CD14-positive monocyte (primary cell): ENCODE data around the gene SLN. TPM values are rescaled to one million over a fixed set of nuclear protein-coding genes. Genes with fewer than 3 reads are reported as not detected.

ENCODE experiments used
- DNase-seq, 3 donors: peaks; one replicate each; pipeline ENCODE4 v3.0.0-alpha.2; 2011 to 2022
- H2AFZ ChIP-seq: 2 replicates; pipeline ENCODE4 v1.6.0; 2012; ENCODE audit warnings: mild to moderate bottlenecking, low read depth, low read length, inconsistent platforms; ENCODE audit not compliant: insufficient read depth, poor library complexity, severe bottlenecking
- H3K27ac ChIP-seq, 2 donors: 1 replicate in 1 of 2; 2 replicates in 1 of 2; pipeline ENCODE4 v1.5.1; 2012 to 2013; ENCODE audit warnings: low read length in 2 of 2, control low read depth in 1 of 2, inconsistent platforms in 1 of 2, low read depth in 1 of 2, mild to moderate bottlenecking in 1 of 2
- H3K27me3 ChIP-seq, 2 donors: one replicate each; pipeline versions ENCODE4 v1.6.0 to v1.6.1; 2011 to 2013; ENCODE audit warnings: low read length in 2 of 2; ENCODE audit not compliant: control insufficient read depth in 2 of 2, insufficient read depth in 2 of 2
- H3K36me3 ChIP-seq, 2 donors: replicated peaks in 1 of 2; 1 replicate in 1 of 2; 2 replicates in 1 of 2; pipeline versions ENCODE4 v1.5.1 to v1.6.1; 2012 to 2013; ENCODE audit warnings: low read length in 2 of 2, control low read depth in 1 of 2, inconsistent platforms in 1 of 2, mild to moderate bottlenecking in 1 of 2; ENCODE audit not compliant: insufficient read depth in 2 of 2, control insufficient read depth in 1 of 2
- H3K4me1 ChIP-seq, 2 donors: 1 replicate in 1 of 2; 2 replicates in 1 of 2; pipeline versions ENCODE4 v1.5.1 to v1.6.1; 2012 to 2013; ENCODE audit warnings: low read length in 2 of 2, control low read depth in 1 of 2, inconsistent platforms in 1 of 2, mild to moderate bottlenecking in 1 of 2, moderate library complexity in 1 of 2; ENCODE audit not compliant: insufficient read depth in 2 of 2, control insufficient read depth in 1 of 2
- H3K4me2 ChIP-seq: replicated peaks from 2 replicates; pipeline ENCODE3; 2012; ENCODE audit warnings: low read length, moderate library complexity, mild to moderate bottlenecking; ENCODE audit not compliant: poor library complexity, severe bottlenecking; ENCODE audit errors: extremely low read depth
- H3K4me3 ChIP-seq, 3 experiments: fragments of 200-600 bp in 1 of 3; sonication (generic) in 1 of 3; replicated peaks in 1 of 3; 1 replicate in 2 of 3; 2 replicates in 1 of 3; pipeline ENCODE4 v1.5.1; 2011 to 2013; ENCODE audit warnings: low read length in 3 of 3, mild to moderate bottlenecking in 3 of 3, control low read depth in 2 of 3, low read depth in 2 of 3, inconsistent platforms in 1 of 3, moderate library complexity in 1 of 3
- H3K79me2 ChIP-seq: 2 replicates; pipeline ENCODE4 v1.6.0; 2012; ENCODE audit warnings: mild to moderate bottlenecking, control low read depth, inconsistent platforms, low read length, moderate library complexity; ENCODE audit not compliant: insufficient read depth
- H3K9ac ChIP-seq: 2 replicates; pipeline ENCODE4 v1.6.0; 2017; ENCODE audit warnings: low read length, mild to moderate bottlenecking; ENCODE audit not compliant: insufficient read depth, poor library complexity, severe bottlenecking
- H3K9me3 ChIP-seq, 2 donors: replicated peaks in 1 of 2; 1 replicate in 1 of 2; 2 replicates in 1 of 2; pipeline versions ENCODE4 v1.5.1 to v1.6.1; 2012 to 2013; ENCODE audit warnings: low read length in 2 of 2, control low read depth in 1 of 2; ENCODE audit not compliant: control insufficient read depth in 1 of 2, insufficient read depth in 1 of 2
- H4K20me1 ChIP-seq: 2 replicates; pipeline ENCODE4 v1.6.0; 2012; ENCODE audit warnings: mild to moderate bottlenecking, low read length, control low read depth, moderate library complexity; ENCODE audit not compliant: insufficient read depth
- H3K27ac Mint-ChIP-seq, 7 donors: one replicate each; pipeline ENCODE4 v1.8.0; 2020; ENCODE audit warnings: mild to moderate bottlenecking in 7 of 7, mixed read lengths in 7 of 7, moderate library complexity in 6 of 7, inconsistent platforms in 2 of 7
- H3K27me3 Mint-ChIP-seq, 3 donors: one replicate each; pipeline ENCODE4 v1.8.0; 2021 to 2022; ENCODE audit warnings: low read depth in 3 of 3, mild to moderate bottlenecking in 3 of 3, mixed read lengths in 3 of 3, moderate library complexity in 3 of 3, inconsistent platforms in 1 of 3
- H3K36me3 Mint-ChIP-seq, 2 donors: one replicate each; pipeline ENCODE4 v1.8.0; 2020; ENCODE audit warnings: mixed read lengths in 2 of 2, inconsistent platforms in 1 of 2, mild to moderate bottlenecking in 1 of 2
- H3K4me1 Mint-ChIP-seq: one replicate; pipeline ENCODE4 v1.8.0; 2020; ENCODE audit warnings: mild to moderate bottlenecking, mixed read lengths
- H3K4me3 Mint-ChIP-seq, 2 donors: one replicate each; pipeline ENCODE4 v1.8.0; 2020; ENCODE audit warnings: mild to moderate bottlenecking in 2 of 2, mixed read lengths in 2 of 2, moderate library complexity in 1 of 2
- H3K9me3 Mint-ChIP-seq, 7 donors: one replicate each; pipeline ENCODE4 v1.8.0; 2020 to 2022; ENCODE audit warnings: mixed read lengths in 7 of 7, mild to moderate bottlenecking in 6 of 7, moderate library complexity in 6 of 7, inconsistent platforms in 2 of 7
- CTCF ChIP-seq: fragments of 200-600 bp; IDR thresholded peaks from one replicate; pipeline ENCODE4 v1.8.0; 2022; ENCODE audit warnings: antibody characterized with exemption, mild to moderate bottlenecking
- WGBS: methylation state at CpG from one replicate; pipeline ENCODE4 v1.1.5; 2013; ENCODE audit warnings: missing lambda C conversion rate; ENCODE audit not compliant: insufficient coverage; 5-methylcytosine and 5-hydroxymethylcytosine counted together
- intact Hi-C, 2 donors: fragments of 100-400 bp; cut with micrococcal nuclease; formaldehyde crosslinking; loops; one replicate each; pipeline versions ENCODE4 v1.15.0 to v1.15.1; 2023
- polyA plus RNA-seq, 3 donors: library from polyadenylated mRNA; depleted of rRNA in 1 of 3; unstranded in 2 of 3; stranded (reverse) in 1 of 3; fragments of 300-500 nt in 2 of 3; fragments of >200 nt in 1 of 3; fragmentation: Illumina TruSeq in 2 of 3; gene quantifications; 1 replicate in 2 of 3; 2 replicates in 1 of 3; pipeline ENCODE4 v1.2.3, GENCODE V29; 2012 to 2021

SLN gene
- polyA plus RNA-seq, 3 donors, result not detected

- no peak overlapping the region for H3K9ac ChIP-seq
- H3K79me2 ChIP-seq, result no peaks in the 10 kb centered on the region
- H3K9me3 Mint-ChIP-seq, result peaks cover 0 to 6% (median 0%) of the 10 kb centered on the region in 7 donors
- H3K36me3 Mint-ChIP-seq, result no peaks in the 10 kb centered on the region
- H3K4me1 Mint-ChIP-seq, result peaks cover 19% of the 10 kb centered on the region
- no peaks in the 10 kb centered on the region for H4K20me1 ChIP-seq
- H3K27ac ChIP-seq, result peak overlapping the region in 1 of 2 donors; percentile 50
- no peaks in the 10 kb centered on the region for H3K27me3 ChIP-seq
- peak overlapping the region in 3 of 7 donors; percentile 71 to 85 (median 80) for H3K27ac Mint-ChIP-seq
- H3K4me2 ChIP-seq, result peak overlapping the region; percentile 49
- peak in 1 of 3 donors; percentile 20 for DNase-seq
- TF ChIP-seq CTCF, result no peak
- H3K4me1 ChIP-seq, result peaks cover 21 to 22% of the 10 kb centered on the region in 2 donors
- 61% methylated on average over 4 of the region's 4 CpGs for WGBS
- no peak overlapping the region for H3K4me3 Mint-ChIP-seq
- H3K27me3 Mint-ChIP-seq, result peaks cover 0 to 4% (median 3%) of the 10 kb centered on the region in 3 donors
- no peaks in the 10 kb centered on the region for H3K36me3 ChIP-seq
- H3K4me3 ChIP-seq, result peak overlapping the region in 1 of 3 experiments; percentile 50
- intact Hi-C loops, result no loop called here
- peak overlapping the region; percentile 21 for H2AFZ ChIP-seq
- no peaks in the 10 kb centered on the region for H3K9me3 ChIP-seq
Observed at GRCh38 chr11:107682171-107682570, 29.7 kb downstream of the SLN start.

- Mint-ChIP-seq H3K27ac (no peak overlapping the region), H3K27me3 (peaks cover 5% of the 10 kb centered on the region in 3 donors), H3K9me3 (peaks cover 0 to 6% (median 0%) of the 10 kb centered on the region in 7 donors), H3K4me1 (peaks cover 19% of the 10 kb centered on the region), H3K4me3 (no peak overlapping the region), H3K36me3 (no peaks in the 10 kb centered on the region)
- Histone ChIP-seq H3K4me1 (peaks cover 21 to 22% of the 10 kb centered on the region in 2 donors), H3K9me3 (no peaks in the 10 kb centered on the region), H3K27ac (no peak overlapping the region), H3K36me3 (no peaks in the 10 kb centered on the region), H3K4me2 (no peak overlapping the region), H3K9ac (no peak overlapping the region), H2AFZ (no peak overlapping the region), H3K4me3 (no peak overlapping the region), H3K27me3 (no peaks in the 10 kb centered on the region), H3K79me2 (no peaks in the 10 kb centered on the region), H4K20me1 (no peaks in the 10 kb centered on the region)
- no peak for DNase-seq
- no CpG with 5 or more reads among the region's 4 CpGs for WGBS
- TF ChIP-seq CTCF, result no peak
- intact Hi-C loops, result no loop called here
Observed at GRCh38 chr11:107679255-107680024, 32.4 kb downstream of the SLN start.
